Activated CD4-positive, alpha-beta memory T cell treated with anti-CD3 and anti-CD28 coated beads for 36 hours (primary cell): ENCODE results near the gene STARD8. TPM values are rescaled to one million over a fixed set of nuclear protein-coding genes. Genes with fewer than 3 reads are reported as not detected.
A peak's percentile ranks its signal among the peaks of the same experiment; 100 is the strongest.

Experiments used
- CTCF ChIA-PET: fragments of 350-600 bp; sonication (Branson Sonifier 250); formaldehyde crosslinking; loops from one replicate; lab custom pipeline; 2021; ENCODE audit warnings: antibody characterized with exemption, inconsistent platforms; lab: Charles Lee
- POLR2A ChIA-PET: fragments of 350-600 bp; sonication (Branson Sonifier 250); formaldehyde crosslinking; loops from one replicate; lab custom pipeline; 2021; ENCODE audit warnings: antibody characterized with exemption; lab: Charles Lee
- DNase-seq: peaks from one replicate; pipeline ENCODE4 v3.0.0-alpha.2; 2020
- H3K27ac Mint-ChIP-seq: one replicate; pipeline ENCODE4 v1.8.0; 2021; ENCODE audit warnings: mixed read lengths
- H3K27me3 Mint-ChIP-seq: one replicate; pipeline ENCODE4 v1.8.0; 2021; ENCODE audit warnings: mixed read lengths
- H3K36me3 Mint-ChIP-seq: one replicate; pipeline ENCODE4 v1.8.0; 2021; ENCODE audit warnings: mixed read lengths
- H3K4me1 Mint-ChIP-seq: one replicate; pipeline ENCODE4 v1.8.0; 2021; ENCODE audit warnings: low read depth, mixed read lengths
- H3K4me3 Mint-ChIP-seq: one replicate; pipeline ENCODE4 v1.8.0; 2021; ENCODE audit warnings: mild to moderate bottlenecking, mixed read lengths
- H3K9me3 Mint-ChIP-seq: one replicate; pipeline ENCODE4 v1.8.0; 2021; ENCODE audit warnings: mixed read lengths
- intact Hi-C: fragments of 100-400 bp; cut with micrococcal nuclease; formaldehyde crosslinking; loops from one replicate; pipeline ENCODE4 v1.15.1; 2023
- total RNA-seq, 2 experiments: library from RNA; stranded (reverse); gene quantifications; one replicate each; pipeline ENCODE4 v1.2.3, GENCODE V29; 2021

Gene STARD8
- total RNA-seq, 2 experiments from 2014 or later: 0.57 to 0.80 TPM

- H3K4me1 Mint-ChIP-seq: peaks cover 6% of the 10 kb centered on the region
- H3K4me3 Mint-ChIP-seq: no peak overlapping the region
- H3K27ac Mint-ChIP-seq: no peak overlapping the region
- ChIA-PET POLR2A (no interaction called here), CTCF (no interaction called here)
- H3K36me3 Mint-ChIP-seq: no peaks in the 10 kb centered on the region
- intact Hi-C loops: no loop called here
- no peaks in the 10 kb centered on the region for H3K9me3 Mint-ChIP-seq
- H3K27me3 Mint-ChIP-seq: peaks cover 13% of the 10 kb centered on the region
- no peak for DNase-seq
Observed at GRCh38 chrX:68696267-68696990, 49.0 kb downstream of the STARD8 start.

- Mint-ChIP-seq H3K36me3 (no peaks in the 10 kb centered on the region), H3K27me3 (peaks cover 13% of the 10 kb centered on the region)
Observed at GRCh38 chrX:68697036-68697435, 49.6 kb downstream of the STARD8 start.

GRCh38 chrX:68697465-68698125 lies 50.1 kb downstream of the STARD8 start:
- POLR2A ChIA-PET: no interaction called here
- H3K27me3 Mint-ChIP-seq: peaks cover 13% of the 10 kb centered on the region
- no peaks in the 10 kb centered on the region for H3K9me3 Mint-ChIP-seq
- no peak overlapping the region for H3K27ac Mint-ChIP-seq
- intact Hi-C loops: no loop called here
- CTCF ChIA-PET: no interaction called here
- H3K4me3 Mint-ChIP-seq: no peak overlapping the region
- no peak for DNase-seq
- no peaks in the 10 kb centered on the region for H3K36me3 Mint-ChIP-seq
- H3K4me1 Mint-ChIP-seq: peaks cover 6% of the 10 kb centered on the region

More at GRCh38 chrX:68697036-68697435, 49.6 kb downstream of the STARD8 start:
- Mint-ChIP-seq H3K9me3 (no peaks in the 10 kb centered on the region), H3K27ac (no peak overlapping the region), H3K4me3 (no peak overlapping the region), H3K4me1 (peaks cover 6% of the 10 kb centered on the region)
- intact Hi-C loops: no loop called here
- DNase-seq: no peak
- POLR2A ChIA-PET: no interaction called here
- CTCF ChIA-PET: no interaction called here

GRCh38 chrX:68698942-68699341 lies 51.5 kb downstream of the STARD8 start:
- H3K4me3 Mint-ChIP-seq: no peak overlapping the region
- no peak for DNase-seq
- H3K9me3 Mint-ChIP-seq: no peaks in the 10 kb centered on the region
- peaks cover 6% of the 10 kb centered on the region for H3K4me1 Mint-ChIP-seq
- no peaks in the 10 kb centered on the region for H3K36me3 Mint-ChIP-seq
- ChIA-PET CTCF (no interaction called here), POLR2A (no interaction called here)
- intact Hi-C loops: no loop called here
- no peak overlapping the region for H3K27ac Mint-ChIP-seq
- H3K27me3 Mint-ChIP-seq: peaks cover 13% of the 10 kb centered on the region

- DNase-seq: no peak
- Mint-ChIP-seq H3K4me1 (no peaks in the 10 kb centered on the region), H3K4me3 (no peak overlapping the region), H3K27ac (no peak overlapping the region), H3K27me3 (peaks cover 5% of the 10 kb centered on the region), H3K36me3 (no peaks in the 10 kb centered on the region), H3K9me3 (no peaks in the 10 kb centered on the region)
- ChIA-PET POLR2A (no interaction called here), CTCF (interaction anchor here (0.8 to 1.0 kb wide), 2 partner anchors 14 to 187 kb away, joined by 3 read pairs; no protein-coding TSS in a partner anchor)
- intact Hi-C loops: no loop called here
Observed at GRCh38 chrX:68699960-68700746, 52.7 kb downstream of the STARD8 start.

- ChIA-PET CTCF (no interaction called here), POLR2A (no interaction called here)
- Mint-ChIP-seq H3K36me3 (no peaks in the 10 kb centered on the region), H3K9me3 (no peaks in the 10 kb centered on the region), H3K4me3 (no peak overlapping the region), H3K27ac (no peak overlapping the region), H3K4me1 (no peaks in the 10 kb centered on the region), H3K27me3 (no peaks in the 10 kb centered on the region)
- intact Hi-C loops: no loop called here
- no peak for DNase-seq
Observed at GRCh38 chrX:68703369-68703768, 55.9 kb downstream of the STARD8 start.

- CTCF ChIA-PET: no interaction called here
- no peaks in the 10 kb centered on the region for H3K9me3 Mint-ChIP-seq
- no peak for DNase-seq
- no peaks in the 10 kb centered on the region for H3K36me3 Mint-ChIP-seq
- H3K4me1 Mint-ChIP-seq: no peaks in the 10 kb centered on the region
- POLR2A ChIA-PET: no interaction called here
- no peaks in the 10 kb centered on the region for H3K27me3 Mint-ChIP-seq
- H3K27ac Mint-ChIP-seq: no peak overlapping the region
- H3K4me3 Mint-ChIP-seq: no peak overlapping the region
- intact Hi-C loops: no loop called here
Observed at GRCh38 chrX:68703846-68704245, 56.4 kb downstream of the STARD8 start.

- Mint-ChIP-seq H3K36me3 (no peaks in the 10 kb centered on the region), H3K27ac (no peak overlapping the region), H3K27me3 (no peaks in the 10 kb centered on the region), H3K9me3 (no peaks in the 10 kb centered on the region), H3K4me1 (no peaks in the 10 kb centered on the region), H3K4me3 (no peak overlapping the region)
- intact Hi-C loops: no loop called here
- ChIA-PET POLR2A (no interaction called here), CTCF (interaction anchor here (0.8 kb wide), 1 partner anchor 509 kb away, joined by 5 read pairs; no protein-coding TSS in a partner anchor)
- DNase-seq: no peak
Observed at GRCh38 chrX:68705986-68706385, 58.5 kb downstream of the STARD8 start.

GRCh38 chrX:68708503-68709290 lies 61.2 kb downstream of the STARD8 start:
- H3K27ac Mint-ChIP-seq: no peak overlapping the region
- H3K36me3 Mint-ChIP-seq: no peaks in the 10 kb centered on the region
- H3K9me3 Mint-ChIP-seq: no peaks in the 10 kb centered on the region
- intact Hi-C loops: no loop called here
- CTCF ChIA-PET: no interaction called here
- POLR2A ChIA-PET: no interaction called here
- no peak overlapping the region for H3K4me3 Mint-ChIP-seq
- no peaks in the 10 kb centered on the region for H3K27me3 Mint-ChIP-seq
- no peak for DNase-seq
- H3K4me1 Mint-ChIP-seq: no peaks in the 10 kb centered on the region

GRCh38 chrX:68710870-68711576 lies 63.6 kb downstream of the STARD8 start:
- no peaks in the 10 kb centered on the region for H3K9me3 Mint-ChIP-seq
- H3K4me1 Mint-ChIP-seq: no peaks in the 10 kb centered on the region
- no peaks in the 10 kb centered on the region for H3K27me3 Mint-ChIP-seq
- DNase-seq: peak; percentile 29
- no peaks in the 10 kb centered on the region for H3K36me3 Mint-ChIP-seq
- POLR2A ChIA-PET: no interaction called here
- intact Hi-C loops: loop anchor here (1.0 to 2.0 kb wide), 2 partner anchors 200 to 514 kb away; no protein-coding TSS in a partner anchor
- CTCF ChIA-PET: interaction anchor here (0.8 to 2.0 kb wide), 3 partner anchors 172 to 514 kb away, joined by 3 to 14 read pairs (median 7); no protein-coding TSS in a partner anchor
- no peak overlapping the region for H3K4me3 Mint-ChIP-seq
- no peak overlapping the region for H3K27ac Mint-ChIP-seq

- Mint-ChIP-seq H3K36me3 (no peaks in the 10 kb centered on the region), H3K27ac (no peak overlapping the region), H3K4me1 (no peaks in the 10 kb centered on the region), H3K27me3 (no peaks in the 10 kb centered on the region), H3K9me3 (no peaks in the 10 kb centered on the region), H3K4me3 (no peak overlapping the region)
- no peak for DNase-seq
- ChIA-PET CTCF (interaction anchor here (1.0 kb wide), 1 partner anchor 515 kb away, joined by 3 read pairs; no protein-coding TSS in a partner anchor), POLR2A (no interaction called here)
- intact Hi-C loops: loop anchor here (1.0 to 2.0 kb wide), 2 partner anchors 201 to 515 kb away; no protein-coding TSS in a partner anchor
Observed at GRCh38 chrX:68711845-68712244, 64.4 kb downstream of the STARD8 start.
